Stimulated activated CD8-positive, alpha-beta memory T cell treated with anti-CD3 and anti-CD28 coated beads, Interleukin-2, amount 100 ng/mL, for 48 hours (primary cell): ENCODE measurements around the gene BRIX1.
"Not testable (repeated sequence)": the region's sequence is repeated elsewhere in the genome, so short reads cannot be mapped to it uniquely, and the experiment has no call there.

Source experiments
- DNase-seq, 2 donors: peaks; one replicate each; pipeline ENCODE4 v3.0.0-alpha.2; 2020; ENCODE audit warnings: low read depth in 2 of 2

BRIX1 gene

GRCh38 chr5:34914671-34915138, 806 bp upstream of the BRIX1 start:
- DNase-seq = peak in 1 of 2 donors; percentile 0

- no peak for DNase-seq
Measured at GRCh38 chr5:34915856-34916192, 313 bp downstream of the BRIX1 start.

GRCh38 chr5:34916518-34916917, 1.0 kb downstream of the BRIX1 start:
- DNase-seq = no peak

GRCh38 chr5:34918025-34918424, 2.5 kb downstream of the BRIX1 start:
- no peak for DNase-seq

GRCh38 chr5:34919077-34919476, 3.6 kb downstream of the BRIX1 start:
- DNase-seq = no peak

GRCh38 chr5:34923256-34923655, 7.7 kb downstream of the BRIX1 start:
- DNase-seq = not testable (repeated sequence)

GRCh38 chr5:34923694-34924461, 8.4 kb downstream of the BRIX1 start:
- no peak for DNase-seq

- no peak for DNase-seq
Measured at GRCh38 chr5:34924462-34924765, 8.9 kb downstream of the BRIX1 start.

GRCh38 chr5:34926318-34926888, 10.9 kb downstream of the BRIX1 start:
- DNase-seq = no peak

- no peak for DNase-seq
Measured at GRCh38 chr5:34927785-34928184, 12.3 kb downstream of the BRIX1 start.

GRCh38 chr5:34928267-34928666, 12.8 kb downstream of the BRIX1 start:
- no peak for DNase-seq

- peak; percentile 96 to 98 for DNase-seq
Measured at GRCh38 chr5:34929134-34929719, 13.7 kb downstream of the BRIX1 start, which contains the start of gene DNAJC21. DNAJC21 (plus strand) TSS chr5:34929559; CDS start chr5:34929820, 261 bp downstream.

GRCh38 chr5:34929720-34930461, 14.4 kb downstream of the BRIX1 start:
- DNase-seq = peak; percentile 64 to 72

- DNase-seq = no peak
Measured at GRCh38 chr5:34930462-34930844, 14.9 kb downstream of the BRIX1 start.

GRCh38 chr5:34930870-34931269, 15.4 kb downstream of the BRIX1 start:
- no peak for DNase-seq

- no peak for DNase-seq
Measured at GRCh38 chr5:34932947-34933346, 17.4 kb downstream of the BRIX1 start.

GRCh38 chr5:34941936-34942335, 26.4 kb downstream of the BRIX1 start:
- no peak for DNase-seq

GRCh38 chr5:34944044-34944443, 28.5 kb downstream of the BRIX1 start:
- DNase-seq = no peak

- no peak for DNase-seq
Measured at GRCh38 chr5:34944460-34945047, 29.0 kb downstream of the BRIX1 start.

- no peak for DNase-seq
Measured at GRCh38 chr5:34957321-34957720, 41.8 kb downstream of the BRIX1 start.

- DNase-seq = no peak
Measured at GRCh38 chr5:34957857-34958690, 42.6 kb downstream of the BRIX1 start.
